Epithelial cell of proximal tubule (primary cell): ENCODE measurements around the gene HM13. TPM values are rescaled to one million over a fixed set of nuclear protein-coding genes. Genes with fewer than 3 reads are reported as not detected.
"Not testable (repeated sequence)": the region's sequence is repeated elsewhere in the genome, so short reads cannot be mapped to it uniquely, and the experiment has no call there.

Experiments used
- DNase-seq: peaks from one replicate; pipeline ENCODE4 v3.0.0-alpha.2; 2011; ENCODE audit warnings: low read depth
- H3K4me3 ChIP-seq: 2 replicates; pipeline ENCODE4 v1.5.1; 2011; ENCODE audit warnings: low read depth, mild to moderate bottlenecking, low read length
- total RNA-seq: library from RNA; depleted of rRNA; stranded (reverse); fragments of >200 nt; gene quantifications from 2 replicates; pipeline ENCODE4 v1.2.3, GENCODE V29; 2015
- TF ChIP-seq, protein P1 (sequence below): conservative IDR thresholded peaks from 2 replicates; pipeline ENCODE4 v1.5.1; 2012; ENCODE audit warnings: low read depth, mild to moderate bottlenecking, low read length

Gene HM13
- total RNA-seq, 1 donor from 2014 or later, result 61.1 TPM

DNA sequence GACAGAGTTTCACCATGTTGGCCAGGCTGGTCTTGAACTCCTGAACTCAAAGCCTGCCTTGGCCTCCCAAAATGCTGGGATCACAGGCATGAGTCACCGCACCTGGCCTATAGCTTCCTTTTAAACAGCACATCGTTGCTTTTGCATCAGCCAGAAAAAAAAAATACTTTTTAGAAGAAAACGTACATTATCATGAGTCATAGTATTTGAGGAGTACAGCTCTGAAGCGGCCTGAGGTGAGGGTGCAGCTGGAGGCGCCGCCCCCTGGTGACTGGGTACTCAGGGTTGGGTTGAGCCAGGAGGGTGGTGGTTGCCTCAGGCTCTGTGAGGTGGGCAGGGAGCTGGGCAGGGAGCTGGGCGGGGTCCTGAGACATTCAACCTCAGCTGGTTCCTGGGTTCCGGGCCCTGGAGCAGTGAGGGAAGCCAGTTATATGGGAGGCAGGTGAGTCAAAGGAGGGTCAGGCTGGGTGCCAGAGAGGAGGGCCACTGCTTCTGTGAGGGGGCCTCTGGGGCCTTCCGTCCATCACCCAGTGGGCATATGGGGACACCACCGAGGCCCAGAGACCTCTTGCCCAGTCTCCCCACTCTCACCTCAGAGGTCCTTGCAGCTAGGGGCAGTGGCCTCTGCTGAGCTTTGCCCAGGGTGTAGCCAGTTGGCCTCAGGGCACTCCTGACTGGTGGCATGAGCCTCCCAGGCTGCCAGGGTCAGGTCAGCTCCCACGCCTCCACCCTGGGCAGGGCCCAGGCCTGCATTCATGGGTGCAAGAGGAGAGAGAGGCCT is 79.2 kb downstream of the HM13 start:
- TF ChIP-seq, protein P1, sequence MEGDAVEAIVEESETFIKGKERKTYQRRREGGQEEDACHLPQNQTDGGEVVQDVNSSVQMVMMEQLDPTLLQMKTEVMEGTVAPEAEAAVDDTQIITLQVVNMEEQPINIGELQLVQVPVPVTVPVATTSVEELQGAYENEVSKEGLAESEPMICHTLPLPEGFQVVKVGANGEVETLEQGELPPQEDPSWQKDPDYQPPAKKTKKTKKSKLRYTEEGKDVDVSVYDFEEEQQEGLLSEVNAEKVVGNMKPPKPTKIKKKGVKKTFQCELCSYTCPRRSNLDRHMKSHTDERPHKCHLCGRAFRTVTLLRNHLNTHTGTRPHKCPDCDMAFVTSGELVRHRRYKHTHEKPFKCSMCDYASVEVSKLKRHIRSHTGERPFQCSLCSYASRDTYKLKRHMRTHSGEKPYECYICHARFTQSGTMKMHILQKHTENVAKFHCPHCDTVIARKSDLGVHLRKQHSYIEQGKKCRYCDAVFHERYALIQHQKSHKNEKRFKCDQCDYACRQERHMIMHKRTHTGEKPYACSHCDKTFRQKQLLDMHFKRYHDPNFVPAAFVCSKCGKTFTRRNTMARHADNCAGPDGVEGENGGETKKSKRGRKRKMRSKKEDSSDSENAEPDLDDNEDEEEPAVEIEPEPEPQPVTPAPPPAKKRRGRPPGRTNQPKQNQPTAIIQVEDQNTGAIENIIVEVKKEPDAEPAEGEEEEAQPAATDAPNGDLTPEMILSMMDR, result peak; percentile 13
- H3K4me3 ChIP-seq, result no peak overlapping the region
- no peak for DNase-seq

DNA sequence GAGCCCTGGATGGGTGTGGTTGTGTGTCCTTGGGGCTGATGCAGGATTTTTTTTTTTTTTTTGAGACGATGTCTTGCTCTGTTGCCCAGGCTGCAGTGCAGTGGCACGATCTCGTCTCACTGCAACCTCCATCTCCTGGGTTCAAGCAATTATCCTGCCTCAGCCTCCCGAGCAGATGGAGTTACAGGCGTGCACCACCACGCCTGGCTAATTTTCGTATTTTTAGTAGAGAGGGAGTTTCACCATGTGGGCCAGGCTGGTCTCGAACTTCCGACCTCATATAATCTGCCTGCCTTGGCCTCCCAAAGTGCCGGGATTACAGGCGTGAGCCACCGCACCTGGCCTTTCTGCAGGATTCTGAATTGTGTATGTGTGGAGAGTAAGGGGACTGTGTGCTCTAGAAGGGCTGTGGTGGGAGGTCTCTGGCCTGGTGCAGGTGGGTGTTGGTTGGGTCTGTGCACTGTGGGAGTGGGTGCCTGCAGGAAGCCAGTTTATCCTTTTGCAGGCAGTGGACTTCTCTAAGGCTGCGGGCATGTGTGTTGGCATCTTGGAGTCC is 79.8 kb downstream of the HM13 start:
- TF ChIP-seq, protein P1, result no peak
- no peak overlapping the region for H3K4me3 ChIP-seq
- no peak for DNase-seq

GRCh38 chr20:31594558-31595379 is 80.5 kb downstream of the HM13 start:
- no peak for DNase-seq
- no peak overlapping the region for H3K4me3 ChIP-seq
- TF ChIP-seq, protein P1, result no peak

GRCh38 chr20:31595380-31595653 is 81.1 kb downstream of the HM13 start:
- no peak overlapping the region for H3K4me3 ChIP-seq
- no peak for DNase-seq
- TF ChIP-seq, protein P1, result no peak

DNA sequence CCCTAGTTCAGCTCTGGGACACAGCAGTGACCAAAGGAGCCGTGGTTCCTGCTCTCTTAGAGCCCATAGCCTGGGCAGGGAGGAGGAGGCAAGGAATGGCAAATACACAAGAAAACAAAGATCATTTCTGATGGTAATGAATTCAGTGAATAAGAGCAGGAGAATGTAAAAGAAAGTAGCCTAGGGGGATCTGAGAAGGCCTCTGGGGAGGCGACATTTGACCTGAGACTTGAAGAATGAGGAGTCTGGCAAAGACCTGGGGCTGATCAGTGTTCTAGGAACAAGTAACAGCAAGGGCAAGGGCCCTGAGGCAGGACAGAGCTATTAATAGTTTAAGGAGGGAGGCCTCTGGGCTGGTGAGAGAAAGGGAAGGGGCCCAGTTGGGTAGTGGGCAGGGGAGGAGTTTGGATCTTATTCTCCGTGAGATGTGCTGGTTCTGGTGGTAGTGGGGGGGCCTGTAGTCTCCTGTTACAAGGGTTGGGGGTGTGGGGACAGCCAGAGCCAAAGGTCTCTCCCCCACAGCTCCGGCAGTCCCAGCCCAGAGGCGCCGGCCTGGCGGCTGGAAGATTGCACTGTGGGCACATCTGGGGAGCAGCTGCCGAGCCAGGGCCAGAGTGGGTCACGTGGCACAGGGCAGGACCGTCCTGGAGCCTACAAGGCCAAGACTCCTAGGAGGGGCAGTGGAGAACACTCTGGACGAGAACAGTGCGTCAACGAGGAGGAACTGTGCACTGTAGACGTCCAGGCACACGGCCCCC is 81.6 kb downstream of the HM13 start:
- no peak for DNase-seq
- H3K4me3 ChIP-seq, result no peak overlapping the region
- TF ChIP-seq, protein P1, result no peak

DNA sequence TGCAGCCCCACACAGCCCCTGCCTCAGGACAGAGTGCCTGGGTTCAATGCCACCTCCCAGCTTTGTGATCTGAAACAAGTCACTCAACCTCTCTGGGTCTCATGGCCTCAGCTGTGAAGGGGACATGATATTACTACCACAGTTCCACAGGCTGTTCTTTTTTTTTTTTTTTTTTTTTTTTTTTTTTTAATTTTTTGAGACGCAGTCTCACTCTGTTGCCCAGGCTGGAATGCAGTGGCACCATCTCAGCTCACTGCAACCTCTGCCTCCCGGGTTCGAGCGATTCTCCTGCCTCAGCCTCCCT is 82.1 kb downstream of the HM13 start:
- not testable (repeated sequence) for H3K4me3 ChIP-seq, DNase-seq

DNA sequence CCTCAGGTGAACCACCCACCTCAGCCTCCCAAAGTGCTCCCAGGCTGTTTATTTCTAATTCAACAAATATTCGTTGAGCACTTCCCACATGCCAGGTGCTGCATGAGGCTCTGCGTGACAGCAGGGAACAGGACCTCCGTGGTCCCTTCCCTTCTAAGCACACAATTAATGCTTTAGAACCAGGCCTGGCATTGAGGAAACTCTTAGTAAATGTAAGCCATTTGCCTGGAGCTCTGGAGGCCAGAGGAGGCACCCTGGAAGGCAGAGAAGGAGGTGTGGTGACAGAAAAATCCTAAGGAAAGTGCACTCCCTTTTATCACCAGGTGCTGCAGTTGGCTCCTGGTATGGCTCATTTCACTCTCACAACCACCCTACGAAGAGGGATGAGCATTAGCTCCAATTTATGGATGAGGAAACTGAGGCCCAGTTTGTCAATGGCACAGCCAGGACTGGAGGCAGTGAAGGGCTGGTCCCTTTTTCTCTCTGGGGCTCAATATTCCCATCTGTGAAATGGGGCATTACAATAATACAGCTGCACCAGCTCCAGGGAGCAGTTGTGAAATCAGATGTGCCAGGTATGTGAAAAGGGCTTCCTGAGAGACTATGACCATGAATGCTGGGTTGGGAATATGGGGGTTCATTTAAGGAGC is 82.7 kb downstream of the HM13 start:
- H3K4me3 ChIP-seq, result no peak overlapping the region
- DNase-seq, result no peak
- TF ChIP-seq, protein P1, result no peak
